ENCODE results near the gene ELOVL4. TPM values are rescaled to one million over a fixed set of nuclear protein-coding genes. Genes with fewer than 3 reads are reported as not detected.

The ELOVL4 gene
- total RNA-seq, 1 donor: 7.6 TPM

- no peaks in the 10 kb centered on the region for H4K20me1 ChIP-seq (ENCODE audit: insufficient read depth, low read length)
- DNase-seq (ENCODE audit: insufficient read length, low spot score, missing footprints): no peak
- H3K27me3 ChIP-seq (ENCODE audit: insufficient read depth, low read length): no peaks in the 10 kb centered on the region
- no peaks in the 10 kb centered on the region for H3K36me3 ChIP-seq (ENCODE audit: insufficient read depth, low read length)
- H3K4me2 ChIP-seq (ENCODE audit: insufficient read depth, low read length): no peak overlapping the region
- no peaks in the 10 kb centered on the region for H3K4me1 ChIP-seq (ENCODE audit: insufficient read depth, low read length)
- no peak overlapping the region for H2AFZ ChIP-seq (ENCODE audit: low read length)
- no peaks in the 10 kb centered on the region for H3K9me3 ChIP-seq (ENCODE audit: low read depth, low read length)
- H3K27ac ChIP-seq (ENCODE audit: low read depth, low read length): no peak overlapping the region
- no peak for TF ChIP-seq CTCF (IDR thresholded peaks at IDR 0.05; ENCODE audit: extremely low read depth, low read depth, low read length)
- H3K79me2 ChIP-seq (ENCODE audit: insufficient read depth, low read length): no peaks in the 10 kb centered on the region
- H3K4me3 ChIP-seq (ENCODE audit: insufficient read depth, low read length): no peak overlapping the region
Observed at GRCh38 chr6:79971193-79971592, 23.8 kb upstream of the ELOVL4 start.

- Histone ChIP-seq H3K36me3 (ENCODE audit: insufficient read depth, low read length) (no peaks in the 10 kb centered on the region), H3K27me3 (ENCODE audit: insufficient read depth, low read length) (peaks cover 2% of the 10 kb centered on the region), H3K9me3 (ENCODE audit: low read depth, low read length) (no peaks in the 10 kb centered on the region), H3K27ac (ENCODE audit: low read depth, low read length) (no peak overlapping the region), H3K4me3 (ENCODE audit: insufficient read depth, low read length) (no peak overlapping the region), H2AFZ (ENCODE audit: low read length) (no peak overlapping the region), H3K4me2 (ENCODE audit: insufficient read depth, low read length) (no peak overlapping the region), H3K4me1 (ENCODE audit: insufficient read depth, low read length) (no peaks in the 10 kb centered on the region), H3K79me2 (ENCODE audit: insufficient read depth, low read length) (no peaks in the 10 kb centered on the region), H4K20me1 (ENCODE audit: insufficient read depth, low read length) (no peaks in the 10 kb centered on the region)
- DNase-seq (ENCODE audit: insufficient read length, low spot score, missing footprints): no peak
- no peak for TF ChIP-seq CTCF (IDR thresholded peaks at IDR 0.05; ENCODE audit: extremely low read depth, low read depth, low read length)
Observed at GRCh38 chr6:79969784-79970183, 22.4 kb upstream of the ELOVL4 start.

- H3K4me3 ChIP-seq (ENCODE audit: insufficient read depth, low read length): no peak overlapping the region
- no peaks in the 10 kb centered on the region for H3K9me3 ChIP-seq (ENCODE audit: low read depth, low read length)
- no peaks in the 10 kb centered on the region for H3K4me1 ChIP-seq (ENCODE audit: insufficient read depth, low read length)
- no peak overlapping the region for H3K27ac ChIP-seq (ENCODE audit: low read depth, low read length)
- H3K36me3 ChIP-seq (ENCODE audit: insufficient read depth, low read length): no peaks in the 10 kb centered on the region
- no peak overlapping the region for H3K4me2 ChIP-seq (ENCODE audit: insufficient read depth, low read length)
- no peak overlapping the region for H2AFZ ChIP-seq (ENCODE audit: low read length)
- no peak for TF ChIP-seq CTCF (IDR thresholded peaks at IDR 0.05; ENCODE audit: extremely low read depth, low read depth, low read length)
- H4K20me1 ChIP-seq (ENCODE audit: insufficient read depth, low read length): no peaks in the 10 kb centered on the region
- DNase-seq (ENCODE audit: insufficient read length, low spot score, missing footprints): no peak
- H3K79me2 ChIP-seq (ENCODE audit: insufficient read depth, low read length): no peaks in the 10 kb centered on the region
- H3K27me3 ChIP-seq (ENCODE audit: insufficient read depth, low read length): peaks cover 2% of the 10 kb centered on the region
Observed at GRCh38 chr6:79967178-79967577, 19.8 kb upstream of the ELOVL4 start.

- no peaks in the 10 kb centered on the region for H3K79me2 ChIP-seq (ENCODE audit: insufficient read depth, low read length)
- no peaks in the 10 kb centered on the region for H3K4me1 ChIP-seq (ENCODE audit: insufficient read depth, low read length)
- no peaks in the 10 kb centered on the region for H3K9me3 ChIP-seq (ENCODE audit: low read depth, low read length)
- H3K4me3 ChIP-seq (ENCODE audit: insufficient read depth, low read length): no peak overlapping the region
- H3K27me3 ChIP-seq (ENCODE audit: insufficient read depth, low read length): peaks cover 8% of the 10 kb centered on the region
- no peak for TF ChIP-seq CTCF (IDR thresholded peaks at IDR 0.05; ENCODE audit: extremely low read depth, low read depth, low read length)
- no peaks in the 10 kb centered on the region for H4K20me1 ChIP-seq (ENCODE audit: insufficient read depth, low read length)
- DNase-seq (ENCODE audit: insufficient read length, low spot score, missing footprints): peak; percentile 45
- H3K4me2 ChIP-seq (ENCODE audit: insufficient read depth, low read length): no peak overlapping the region
- H2AFZ ChIP-seq (ENCODE audit: low read length): no peak overlapping the region
- H3K27ac ChIP-seq (ENCODE audit: low read depth, low read length): no peak overlapping the region
- no peaks in the 10 kb centered on the region for H3K36me3 ChIP-seq (ENCODE audit: insufficient read depth, low read length)
Observed at GRCh38 chr6:79964607-79965081, 17.3 kb upstream of the ELOVL4 start.

All from osteoblast (primary cell).